B cell (primary cell): ENCODE measurements around the gene ARHGAP42. TPM values are rescaled to one million over a fixed set of nuclear protein-coding genes. Genes with fewer than 3 reads are reported as not detected.

Experiments
- ATAC-seq: fragments of 200-7000 bp; cut with Tn5 transposase; one replicate; pipeline ENCODE4 v1.10.0; 2021; ENCODE audit warnings: low read depth, mild to moderate bottlenecking, moderate number of reproducible peaks, moderate library complexity
- CTCF ChIA-PET: fragments of 350-600 bp; sonication (Branson Sonifier 250); formaldehyde crosslinking; loops from one replicate; lab custom pipeline; 2021; ENCODE audit warnings: antibody characterized with exemption, inconsistent platforms; lab: Charles Lee
- POLR2A ChIA-PET: fragments of 350-600 bp; sonication (Branson Sonifier 250); formaldehyde crosslinking; loops from one replicate; lab custom pipeline; 2021; ENCODE audit warnings: antibody characterized with exemption; lab: Charles Lee
- DNase-seq: peaks from one replicate; pipeline ENCODE4 v3.0.0; 2013
- H2AFZ ChIP-seq: 2 replicates; pipeline ENCODE4 v1.6.1; 2012; ENCODE audit warnings: mild to moderate bottlenecking, low read depth, low read length; ENCODE audit not compliant: insufficient read depth, poor library complexity, severe bottlenecking
- H3K27ac ChIP-seq, 2 donors: 1 replicate in 1 of 2; 2 replicates in 1 of 2; pipeline ENCODE4 v1.5.1; 2012 to 2013; ENCODE audit warnings: low read length in 2 of 2, mild to moderate bottlenecking in 2 of 2, moderate library complexity in 1 of 2
- H3K27me3 ChIP-seq, 4 experiments: fragments of 200-600 bp in 1 of 4; sonication (generic) in 1 of 4; replicated peaks in 1 of 4; 1 replicate in 2 of 4; 2 replicates in 2 of 4; pipeline versions ENCODE4 v1.6.1 to v1.7.0; 2013 to 2016; ENCODE audit warnings: low read length in 3 of 4, mild to moderate bottlenecking in 2 of 4, mixed read lengths in 1 of 4, moderate library complexity in 1 of 4; ENCODE audit not compliant: insufficient read depth in 4 of 4, control insufficient read depth in 3 of 4; ENCODE audit errors: control extremely low read depth in 1 of 4
- H3K36me3 ChIP-seq, 2 experiments: replicated peaks in 1 of 2; 1 replicate in 1 of 2; 2 replicates in 1 of 2; pipeline versions ENCODE4 v1.6.1 to v1.7.1; 2013; ENCODE audit warnings: low read length in 1 of 2; ENCODE audit not compliant: insufficient read depth in 2 of 2, control insufficient read depth in 1 of 2; ENCODE audit errors: control extremely low read depth in 1 of 2, extremely low read depth in 1 of 2
- H3K4me1 ChIP-seq, 2 donors: fragments of 200-600 bp in 1 of 2; sonication (generic) in 1 of 2; 1 replicate in 1 of 2; 2 replicates in 1 of 2; pipeline versions ENCODE4 v1.5.1 to v1.6.1; 2013 to 2017; ENCODE audit warnings: low read length in 2 of 2; ENCODE audit not compliant: control insufficient read depth in 2 of 2, insufficient read depth in 2 of 2
- H3K4me2 ChIP-seq: replicated peaks from 2 replicates; pipeline ENCODE3; 2012; ENCODE audit warnings: mild to moderate bottlenecking, low read depth, low read length; ENCODE audit not compliant: poor library complexity, severe bottlenecking
- H3K4me3 ChIP-seq, 5 experiments: fragments of 200-600 bp in 1 of 5; sonication (generic) in 1 of 5; 1 replicate in 3 of 5; 2 replicates in 2 of 5; pipeline versions ENCODE4 v1.5.1 to v1.7.0; 2011 to 2016; ENCODE audit warnings: low read length in 4 of 5, mild to moderate bottlenecking in 4 of 5, low read depth in 2 of 5, control low read depth in 1 of 5, moderate library complexity in 1 of 5; ENCODE audit not compliant: insufficient read depth in 1 of 5; ENCODE audit errors: control extremely low read depth in 1 of 5, extremely low read depth in 1 of 5
- H3K79me2 ChIP-seq: fragments of 200-600 bp; sonication (generic); one replicate; pipeline ENCODE4 v1.6.0; 2016; ENCODE audit warnings: low read length; ENCODE audit not compliant: control insufficient read depth, insufficient read depth
- H3K9ac ChIP-seq: fragments of 200-600 bp; sonication (generic); 2 replicates; pipeline ENCODE4 v1.6.1; 2017; ENCODE audit warnings: mild to moderate bottlenecking, low read length, moderate library complexity
- H3K9me3 ChIP-seq, 3 donors: one replicate each; pipeline versions ENCODE4 v1.6.1 to v1.7.1; 2013; ENCODE audit warnings: low read length in 2 of 3; ENCODE audit not compliant: control insufficient read depth in 2 of 3, insufficient read depth in 1 of 3; ENCODE audit errors: control extremely low read depth in 1 of 3
- H4K20me1 ChIP-seq: 2 replicates; pipeline ENCODE4 v1.6.0; 2012; ENCODE audit warnings: mild to moderate bottlenecking, low read length; ENCODE audit not compliant: insufficient read depth, control insufficient read depth, poor library complexity, severe bottlenecking
- H3K27ac Mint-ChIP-seq: one replicate; pipeline ENCODE4 v1.8.0; 2021; ENCODE audit warnings: mixed read lengths
- H3K27me3 Mint-ChIP-seq: one replicate; pipeline ENCODE4 v1.8.0; 2021; ENCODE audit warnings: mixed read lengths
- H3K4me1 Mint-ChIP-seq: one replicate; pipeline ENCODE4 v1.8.0; 2021; ENCODE audit warnings: mixed read lengths
- H3K4me3 Mint-ChIP-seq: one replicate; pipeline ENCODE4 v1.8.0; 2021; ENCODE audit warnings: mixed read lengths
- H3K9me3 Mint-ChIP-seq: one replicate; pipeline ENCODE4 v1.8.0; 2022; ENCODE audit warnings: mixed read lengths; ENCODE audit not compliant: insufficient read depth
- EZH2 ChIP-seq: IDR thresholded peaks from 2 replicates; pipeline ENCODE4 v1.6.1; 2012; ENCODE audit warnings: borderline replicate concordance, low read depth, mild to moderate bottlenecking, moderate library complexity, low read length; ENCODE audit not compliant: insufficient read depth, poor library complexity, severe bottlenecking
- WGBS: methylation state at CpG from one replicate; pipeline ENCODE4 v1.1.5; 2013; ENCODE audit warnings: missing lambda C conversion rate; ENCODE audit not compliant: insufficient coverage; 5-methylcytosine and 5-hydroxymethylcytosine counted together
- intact Hi-C: fragments of 100-400 bp; cut with micrococcal nuclease; formaldehyde crosslinking; loops from one replicate; pipeline ENCODE4 v1.10.0; 2022
- polyA plus RNA-seq: library from polyadenylated mRNA; depleted of rRNA; stranded (reverse); fragments of >200 nt; gene quantifications from 2 replicates; pipeline ENCODE4 v1.2.3, GENCODE V29; 2012
- total RNA-seq, 2 donors: library from RNA; stranded (reverse); fragments of 120-200 nt in 1 of 2; gene quantifications; 1 replicate in 1 of 2; 2 replicates in 1 of 2; pipeline versions ENCODE4 v1.2.3 to v1.2.4, GENCODE V29; 2013 to 2022
- TF ChIP-seq, protein P1 (sequence below): fragments of 200-600 bp; IDR thresholded peaks from one replicate; pipeline ENCODE4 v1.8.0; 2022; ENCODE audit warnings: antibody characterized with exemption, mild to moderate bottlenecking

ARHGAP42 gene
- total and polyA plus RNA-seq, 2 donors (not counting 1 experiment from before 2014, with no cell fraction given), result 3.8 to 4.9 TPM

DNA sequence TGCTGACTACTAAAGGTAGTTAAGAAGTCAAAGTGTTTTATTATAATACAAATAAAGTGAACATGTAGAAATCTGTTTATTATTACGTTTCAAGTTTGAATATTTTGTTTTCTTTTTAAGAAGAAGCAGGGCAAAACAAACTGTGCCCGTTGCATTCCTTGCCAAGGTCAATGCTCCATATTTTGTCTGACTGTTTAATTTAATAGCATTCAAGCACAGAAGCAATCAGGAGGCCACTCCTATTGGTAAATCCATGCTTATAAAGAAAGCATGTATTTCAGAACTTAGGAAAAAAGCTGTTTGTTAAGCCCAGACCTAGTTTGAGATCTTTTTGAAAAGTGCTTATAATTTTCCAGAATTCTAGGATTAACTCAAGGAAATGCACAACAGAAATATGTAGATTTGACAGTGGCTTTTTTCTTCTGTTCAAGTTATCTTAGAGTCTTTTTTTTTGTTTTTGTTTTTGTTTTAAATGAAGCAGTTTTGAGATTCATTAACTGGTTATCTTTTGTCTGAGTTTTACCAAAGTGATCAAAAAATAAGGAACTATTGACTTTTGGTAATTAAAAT, 51.7 kb downstream of the ARHGAP42 start:
- Mint-ChIP-seq H3K4me3 (no peak overlapping the region), H3K27me3 (no peaks in the 10 kb centered on the region), H3K9me3 (no peaks in the 10 kb centered on the region), H3K4me1 (peaks cover 38% of the 10 kb centered on the region), H3K27ac (no peak overlapping the region)
- CTCF ChIA-PET, result interaction anchor here (1.2 kb wide), 1 partner anchor 56 kb away, joined by 3 read pairs; no protein-coding TSS in a partner anchor
- ATAC-seq (no peak), DNase-seq (no peak)
- Histone ChIP-seq H3K9ac (no peak overlapping the region), H3K79me2 (no peaks in the 10 kb centered on the region), H3K4me2 (no peak overlapping the region), H3K4me1 (peaks cover 20 to 27% of the 10 kb centered on the region in 2 donors), H3K27ac (no peak overlapping the region), H3K36me3 (no peaks in the 10 kb centered on the region), H3K27me3 (no peaks in the 10 kb centered on the region), H2AFZ (no peak overlapping the region), H3K9me3 (peaks cover 0 to under 1% (median 0%) of the 10 kb centered on the region in 3 donors), H4K20me1 (no peaks in the 10 kb centered on the region), H3K4me3 (no peak overlapping the region)
- TF ChIP-seq EZH2, result no peak
- TF ChIP-seq, protein P1, sequence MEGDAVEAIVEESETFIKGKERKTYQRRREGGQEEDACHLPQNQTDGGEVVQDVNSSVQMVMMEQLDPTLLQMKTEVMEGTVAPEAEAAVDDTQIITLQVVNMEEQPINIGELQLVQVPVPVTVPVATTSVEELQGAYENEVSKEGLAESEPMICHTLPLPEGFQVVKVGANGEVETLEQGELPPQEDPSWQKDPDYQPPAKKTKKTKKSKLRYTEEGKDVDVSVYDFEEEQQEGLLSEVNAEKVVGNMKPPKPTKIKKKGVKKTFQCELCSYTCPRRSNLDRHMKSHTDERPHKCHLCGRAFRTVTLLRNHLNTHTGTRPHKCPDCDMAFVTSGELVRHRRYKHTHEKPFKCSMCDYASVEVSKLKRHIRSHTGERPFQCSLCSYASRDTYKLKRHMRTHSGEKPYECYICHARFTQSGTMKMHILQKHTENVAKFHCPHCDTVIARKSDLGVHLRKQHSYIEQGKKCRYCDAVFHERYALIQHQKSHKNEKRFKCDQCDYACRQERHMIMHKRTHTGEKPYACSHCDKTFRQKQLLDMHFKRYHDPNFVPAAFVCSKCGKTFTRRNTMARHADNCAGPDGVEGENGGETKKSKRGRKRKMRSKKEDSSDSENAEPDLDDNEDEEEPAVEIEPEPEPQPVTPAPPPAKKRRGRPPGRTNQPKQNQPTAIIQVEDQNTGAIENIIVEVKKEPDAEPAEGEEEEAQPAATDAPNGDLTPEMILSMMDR, result no peak
- POLR2A ChIA-PET, result no interaction called here
- WGBS, result no CpG with 5 or more reads among the region's 2 CpGs
- intact Hi-C loops, result no loop called here

DNA sequence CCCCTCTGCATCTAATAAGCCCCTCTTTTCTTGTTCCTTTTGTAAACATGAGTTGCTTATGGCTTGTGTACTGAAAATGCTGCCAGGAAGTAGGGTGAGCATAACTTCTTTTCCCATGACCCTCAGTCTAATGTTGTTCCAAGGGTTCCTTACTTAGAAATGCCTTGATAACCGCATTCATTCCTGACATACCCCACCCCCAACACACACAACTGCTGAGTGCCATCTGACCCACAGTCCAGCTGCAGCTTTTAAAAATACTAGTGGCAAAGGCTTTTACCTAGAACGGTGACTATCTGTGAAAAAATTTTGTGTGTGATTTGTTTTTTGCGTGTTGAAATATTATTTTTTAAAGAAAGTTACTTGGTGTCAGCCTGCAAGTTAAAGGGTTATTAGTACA, 52.6 kb downstream of the ARHGAP42 start:
- Histone ChIP-seq H3K9ac (no peak overlapping the region), H3K36me3 (no peaks in the 10 kb centered on the region), H3K79me2 (no peaks in the 10 kb centered on the region), H3K9me3 (peaks cover 0 to 3% (median 0%) of the 10 kb centered on the region in 3 donors), H3K4me3 (no peak overlapping the region), H2AFZ (no peak overlapping the region), H3K27ac (no peak overlapping the region), H3K27me3 (no peaks in the 10 kb centered on the region), H3K4me1 (peaks cover 20 to 27% of the 10 kb centered on the region in 2 donors), H4K20me1 (no peaks in the 10 kb centered on the region), H3K4me2 (no peak overlapping the region)
- TF ChIP-seq, protein P1, result no peak
- TF ChIP-seq EZH2, result no peak
- Mint-ChIP-seq H3K4me1 (peaks cover 38% of the 10 kb centered on the region), H3K27ac (no peak overlapping the region), H3K27me3 (no peaks in the 10 kb centered on the region), H3K4me3 (no peak overlapping the region), H3K9me3 (no peaks in the 10 kb centered on the region)
- intact Hi-C loops, result loop anchor here (5.0 kb wide), 1 partner anchor 52 kb away; the partner anchor contains the start of gene ARHGAP42
- DNase-seq (no peak), ATAC-seq (no peak)
- POLR2A ChIA-PET, result no interaction called here
- CTCF ChIA-PET, result no interaction called here
- no CpG with 5 or more reads among the region's 3 CpGs for WGBS
